HG02973 (cell line): ENCODE data around the gene TMEM30A.

Experiments used
- ATAC-seq: cut with Tn5 transposase; IDR thresholded peaks from one replicate; pipeline ENCODE4 v1.9.1; 2021; ENCODE audit warnings: moderate library complexity; ENCODE audit not compliant: unreplicated experiment

TMEM30A gene

DNA sequence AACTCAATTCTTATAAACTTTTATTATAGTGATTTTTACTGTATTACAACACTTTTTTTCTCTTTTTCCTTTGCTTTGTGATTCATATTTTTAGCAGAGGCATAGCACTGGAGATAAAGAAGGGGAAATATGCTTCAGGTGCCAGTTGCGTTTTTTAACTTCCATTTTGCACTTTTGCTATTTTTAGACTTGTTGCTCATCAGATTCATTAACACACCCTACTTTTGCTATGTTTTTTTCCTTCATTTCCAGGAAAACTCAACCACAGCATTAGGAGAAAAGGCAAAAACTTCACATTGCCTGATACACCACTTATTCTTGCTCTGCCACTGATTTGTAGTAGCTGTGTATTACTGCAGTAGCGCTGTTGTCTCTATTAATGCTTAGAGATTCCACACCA is 8.0 kb upstream of the TMEM30A start:
- no peak for ATAC-seq

DNA sequence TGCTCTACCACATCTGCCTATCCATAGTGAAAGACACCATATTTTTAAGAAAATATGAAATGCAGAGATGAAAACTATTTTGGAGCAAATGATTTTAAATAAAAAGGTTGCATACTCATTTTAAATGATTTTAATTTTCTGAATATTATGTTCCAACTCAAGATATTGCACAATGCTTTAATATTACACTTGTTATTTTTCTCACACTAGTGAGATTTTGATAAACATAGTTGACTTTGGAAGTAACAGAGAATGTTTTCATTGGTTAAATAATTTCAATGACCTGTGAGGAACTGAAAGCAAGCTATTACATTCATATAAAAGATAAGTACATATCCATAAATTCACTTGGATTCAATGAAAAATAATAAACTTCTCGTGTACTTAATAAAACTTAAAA is 7.2 kb upstream of the TMEM30A start:
- no peak for ATAC-seq

DNA sequence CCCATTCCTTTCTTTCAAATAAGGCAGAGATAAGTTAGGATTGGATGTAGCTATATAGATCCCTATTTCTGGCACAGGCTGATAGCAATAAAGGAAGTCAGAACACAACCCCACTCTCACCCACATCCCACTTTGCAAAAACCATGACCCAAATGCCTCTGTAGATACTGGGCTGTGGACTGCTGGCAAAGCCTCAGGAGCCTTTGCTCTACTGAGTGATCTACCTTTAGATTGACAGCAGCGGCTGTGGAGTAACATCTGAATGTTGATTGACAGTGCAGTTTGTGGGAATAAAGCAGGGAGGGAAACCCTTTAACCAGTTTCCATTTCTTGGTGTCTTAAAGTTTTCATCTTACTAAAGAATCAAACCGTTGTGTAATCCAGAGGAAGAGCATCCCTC is 6.7 kb upstream of the TMEM30A start:
- ATAC-seq = no peak

DNA sequence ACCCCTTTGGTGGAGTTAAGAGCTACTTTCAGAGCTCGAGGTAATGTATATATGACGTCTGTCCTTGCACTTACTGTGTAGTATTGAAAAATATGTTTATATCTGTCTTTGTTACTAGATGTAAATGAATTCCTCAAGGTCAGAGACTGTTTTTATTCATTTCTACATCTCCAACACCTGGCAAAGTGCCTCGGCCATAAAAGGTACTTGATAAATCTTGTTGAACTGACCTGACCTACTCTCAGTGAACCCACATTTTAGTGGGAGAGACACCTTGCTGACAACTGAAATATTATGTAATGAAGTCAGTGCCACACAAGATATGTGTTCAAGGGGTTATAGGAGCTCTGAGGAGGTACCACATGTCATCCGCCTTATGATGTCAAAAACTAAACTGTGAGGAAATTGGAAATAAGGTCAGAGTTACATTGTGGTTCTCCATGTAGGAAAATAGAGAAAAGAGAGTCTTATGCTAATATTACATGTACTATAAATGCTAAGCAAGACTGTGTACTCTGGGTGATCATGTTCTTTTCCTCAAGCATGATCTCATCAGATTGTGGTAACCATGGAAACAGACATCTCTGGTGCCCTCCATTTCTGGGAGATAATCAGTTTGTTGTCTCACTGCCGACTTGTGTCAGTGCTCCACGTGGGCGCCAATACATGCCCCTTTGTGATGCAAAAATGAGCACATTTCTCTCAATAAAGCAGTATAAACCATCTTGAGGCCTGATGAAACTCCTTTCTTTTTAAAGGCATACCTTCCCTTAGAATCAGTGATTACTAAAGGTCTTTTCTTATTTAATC is 5.7 kb upstream of the TMEM30A start:
- no peak for ATAC-seq

- no peak for ATAC-seq
Measured at GRCh38 chr6:75288023-75288422, 3.4 kb upstream of the TMEM30A start.

- no peak for ATAC-seq
Measured at GRCh38 chr6:75287424-75287823, 2.8 kb upstream of the TMEM30A start.

DNA sequence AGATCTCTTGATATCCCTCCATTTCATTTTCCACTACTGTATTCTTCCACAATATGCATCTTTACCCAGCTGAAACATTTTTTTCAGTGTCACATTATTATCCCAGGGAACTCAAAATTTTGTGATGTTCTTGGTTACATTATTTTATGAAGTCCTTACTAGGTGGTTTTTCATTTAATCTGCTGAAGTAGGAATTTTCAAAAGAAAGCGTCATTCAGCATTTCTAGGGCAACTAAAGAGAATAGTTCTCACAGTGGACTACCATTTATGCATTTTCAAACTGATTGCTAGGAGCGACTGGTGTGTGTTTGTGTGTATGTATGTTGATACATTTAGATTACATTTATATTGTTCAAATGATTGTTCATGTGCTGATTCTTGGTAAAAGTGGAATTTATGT is 2.4 kb upstream of the TMEM30A start:
- no peak for ATAC-seq

- peak; percentile 6 for ATAC-seq
Measured at GRCh38 chr6:75285283-75285639, 669 bp upstream of the TMEM30A start.

- peak; percentile 19 for ATAC-seq
Measured at GRCh38 chr6:75283907-75284631, 523 bp downstream of the TMEM30A start.

DNA sequence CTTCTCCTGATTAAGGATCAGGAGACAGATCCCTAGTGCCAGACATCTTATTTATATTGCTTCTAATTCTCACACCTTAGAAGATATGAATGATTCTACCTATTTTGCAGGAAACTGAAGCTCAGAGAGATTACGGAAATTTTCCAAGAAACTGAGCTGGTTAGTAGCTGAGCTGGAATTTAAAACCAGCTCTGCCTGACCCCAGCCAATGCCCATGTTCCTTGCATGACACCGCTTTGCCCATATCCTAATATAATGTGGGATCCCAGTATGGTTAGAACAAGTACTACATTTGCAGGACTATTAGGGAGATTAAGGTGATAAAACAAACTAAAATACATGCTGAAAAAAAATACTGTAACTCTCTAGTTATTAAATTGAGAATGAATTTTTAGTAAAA is 1.9 kb downstream of the TMEM30A start:
- ATAC-seq = no peak

- ATAC-seq = no peak
Measured at GRCh38 chr6:75281653-75282052, 2.9 kb downstream of the TMEM30A start.

- ATAC-seq = no peak
Measured at GRCh38 chr6:75280131-75280855, 4.3 kb downstream of the TMEM30A start.

- no peak for ATAC-seq
Measured at GRCh38 chr6:75279418-75279817, 5.2 kb downstream of the TMEM30A start.

GRCh38 chr6:75278474-75279077 is 6.0 kb downstream of the TMEM30A start:
- ATAC-seq = no peak

GRCh38 chr6:75275067-75275466 is 9.5 kb downstream of the TMEM30A start:
- ATAC-seq = no peak

- no peak for ATAC-seq
Measured at GRCh38 chr6:75273009-75273408, 11.6 kb downstream of the TMEM30A start.

GRCh38 chr6:75272145-75272840 is 12.3 kb downstream of the TMEM30A start:
- ATAC-seq = no peak

- no peak for ATAC-seq
Measured at GRCh38 chr6:75268988-75269354, 15.6 kb downstream of the TMEM30A start.

DNA sequence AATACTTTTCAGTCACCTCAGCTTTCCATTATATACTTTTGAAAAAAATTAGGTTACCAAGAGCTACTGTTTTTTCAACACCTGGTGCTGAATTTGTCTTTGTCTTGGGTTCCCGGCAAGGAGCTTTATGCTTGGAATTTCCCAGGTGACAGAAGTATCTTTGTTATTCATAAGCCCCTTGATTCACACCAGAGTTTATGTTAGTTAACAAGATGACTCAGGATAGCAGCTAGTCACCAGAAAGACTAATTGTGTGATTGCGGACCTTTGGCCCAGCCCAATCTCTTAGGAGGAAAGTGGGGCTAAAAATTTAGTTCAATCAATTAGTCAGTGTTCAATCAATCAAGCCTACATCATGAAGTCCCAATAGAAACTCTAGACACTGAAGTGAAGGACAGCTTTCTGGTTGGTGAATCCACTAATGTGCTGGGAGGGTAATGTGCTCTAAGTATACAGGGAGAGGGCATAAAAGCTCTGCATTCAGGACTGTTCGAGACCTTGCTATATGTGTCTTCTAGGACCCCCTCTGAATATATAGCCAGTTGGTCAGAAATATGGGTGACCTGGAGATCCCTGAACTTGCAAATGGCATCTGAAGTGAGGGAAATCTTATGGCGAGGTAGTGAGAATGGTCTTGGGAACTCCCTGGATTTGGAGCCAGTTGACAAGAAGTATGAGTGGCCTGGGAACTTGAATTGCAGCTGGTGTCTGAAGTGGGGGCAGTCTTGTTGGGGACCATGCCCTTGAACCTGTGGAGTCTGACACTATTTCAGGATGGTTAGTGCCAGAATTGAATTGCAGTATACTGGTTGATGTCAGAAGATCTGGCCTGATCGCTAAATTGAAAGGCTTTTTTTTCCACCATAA is 16.2 kb downstream of the TMEM30A start:
- ATAC-seq = no peak

- no peak for ATAC-seq
Measured at GRCh38 chr6:75267461-75267860, 17.1 kb downstream of the TMEM30A start.
